ENCODE results near the gene SUSD4.

DNA sequence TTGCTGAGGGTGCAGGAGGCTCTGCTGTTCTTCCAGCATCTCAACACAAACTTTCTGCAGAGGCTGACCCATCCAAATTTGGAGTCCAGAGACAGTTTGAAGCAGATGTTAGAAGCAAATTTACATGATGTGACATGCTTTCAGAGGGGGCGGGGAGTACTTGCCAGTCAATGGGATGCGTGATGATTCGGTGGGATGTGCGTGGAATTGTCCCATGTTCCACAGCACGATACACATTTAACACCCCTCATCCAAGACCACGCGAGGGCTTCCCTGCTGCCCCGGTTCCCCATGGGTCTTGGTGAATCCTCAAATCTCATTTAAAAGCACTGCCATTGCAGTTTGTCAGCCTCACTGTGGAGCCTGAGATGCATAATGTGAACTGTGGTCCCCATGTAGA is 142.3 kb downstream of the SUSD4 start:
- TF ChIP-seq, protein P1, sequence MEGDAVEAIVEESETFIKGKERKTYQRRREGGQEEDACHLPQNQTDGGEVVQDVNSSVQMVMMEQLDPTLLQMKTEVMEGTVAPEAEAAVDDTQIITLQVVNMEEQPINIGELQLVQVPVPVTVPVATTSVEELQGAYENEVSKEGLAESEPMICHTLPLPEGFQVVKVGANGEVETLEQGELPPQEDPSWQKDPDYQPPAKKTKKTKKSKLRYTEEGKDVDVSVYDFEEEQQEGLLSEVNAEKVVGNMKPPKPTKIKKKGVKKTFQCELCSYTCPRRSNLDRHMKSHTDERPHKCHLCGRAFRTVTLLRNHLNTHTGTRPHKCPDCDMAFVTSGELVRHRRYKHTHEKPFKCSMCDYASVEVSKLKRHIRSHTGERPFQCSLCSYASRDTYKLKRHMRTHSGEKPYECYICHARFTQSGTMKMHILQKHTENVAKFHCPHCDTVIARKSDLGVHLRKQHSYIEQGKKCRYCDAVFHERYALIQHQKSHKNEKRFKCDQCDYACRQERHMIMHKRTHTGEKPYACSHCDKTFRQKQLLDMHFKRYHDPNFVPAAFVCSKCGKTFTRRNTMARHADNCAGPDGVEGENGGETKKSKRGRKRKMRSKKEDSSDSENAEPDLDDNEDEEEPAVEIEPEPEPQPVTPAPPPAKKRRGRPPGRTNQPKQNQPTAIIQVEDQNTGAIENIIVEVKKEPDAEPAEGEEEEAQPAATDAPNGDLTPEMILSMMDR (IDR thresholded peaks at IDR 0.05 in 2 of 3, conservative IDR thresholded peaks at IDR 0.05 in 1 of 3; ENCODE audit: control insufficient read depth in 2 of 3, extremely low read depth in 1 of 3, insufficient read depth in 1 of 3, low read depth in 3 of 3, low read length in 3 of 3): no peak
- TF ChIP-seq, protein P2, sequence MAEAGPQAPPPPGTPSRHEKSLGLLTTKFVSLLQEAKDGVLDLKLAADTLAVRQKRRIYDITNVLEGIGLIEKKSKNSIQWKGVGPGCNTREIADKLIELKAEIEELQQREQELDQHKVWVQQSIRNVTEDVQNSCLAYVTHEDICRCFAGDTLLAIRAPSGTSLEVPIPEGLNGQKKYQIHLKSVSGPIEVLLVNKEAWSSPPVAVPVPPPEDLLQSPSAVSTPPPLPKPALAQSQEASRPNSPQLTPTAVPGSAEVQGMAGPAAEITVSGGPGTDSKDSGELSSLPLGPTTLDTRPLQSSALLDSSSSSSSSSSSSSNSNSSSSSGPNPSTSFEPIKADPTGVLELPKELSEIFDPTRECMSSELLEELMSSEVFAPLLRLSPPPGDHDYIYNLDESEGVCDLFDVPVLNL (IDR thresholded peaks at IDR 0.05; ENCODE audit: low read depth, low read length): no peak
- TF ChIP-seq ZSCAN29 (IDR thresholded peaks at IDR 0.05) (no peak), GABPA (IDR thresholded peaks at IDR 0.05; ENCODE audit: low read depth) (no peak), POLR2A (IDR thresholded peaks at IDR 0.05; ENCODE audit: low read depth, low read length) (no peak), EZH2 (IDR thresholded peaks at IDR 0.05; ENCODE audit: borderline replicate concordance, control insufficient read depth, low read depth, low read length) (no peak), ZNF274 (IDR thresholded peaks at IDR 0.05; ENCODE audit: insufficient read depth, insufficient read length) (no peak), NR2C1 (IDR thresholded peaks at IDR 0.05) (no peak), CHD2 (IDR thresholded peaks at IDR 0.05; ENCODE audit: borderline replicate concordance, low read depth, low read length) (no peak), JUNB (IDR thresholded peaks at IDR 0.05) (no peak), TCF7 (IDR thresholded peaks at IDR 0.05; ENCODE audit: borderline replicate concordance) (no peak), POLR2AphosphoS5 (IDR thresholded peaks at IDR 0.05; ENCODE audit: low read length) (no peak)
- TF ChIP-seq, protein P3, sequence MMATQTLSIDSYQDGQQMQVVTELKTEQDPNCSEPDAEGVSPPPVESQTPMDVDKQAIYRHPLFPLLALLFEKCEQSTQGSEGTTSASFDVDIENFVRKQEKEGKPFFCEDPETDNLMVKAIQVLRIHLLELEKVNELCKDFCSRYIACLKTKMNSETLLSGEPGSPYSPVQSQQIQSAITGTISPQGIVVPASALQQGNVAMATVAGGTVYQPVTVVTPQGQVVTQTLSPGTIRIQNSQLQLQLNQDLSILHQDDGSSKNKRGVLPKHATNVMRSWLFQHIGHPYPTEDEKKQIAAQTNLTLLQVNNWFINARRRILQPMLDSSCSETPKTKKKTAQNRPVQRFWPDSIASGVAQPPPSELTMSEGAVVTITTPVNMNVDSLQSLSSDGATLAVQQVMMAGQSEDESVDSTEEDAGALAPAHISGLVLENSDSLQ (IDR thresholded peaks at IDR 0.05): no peak
- TF ChIP-seq, protein P4, sequence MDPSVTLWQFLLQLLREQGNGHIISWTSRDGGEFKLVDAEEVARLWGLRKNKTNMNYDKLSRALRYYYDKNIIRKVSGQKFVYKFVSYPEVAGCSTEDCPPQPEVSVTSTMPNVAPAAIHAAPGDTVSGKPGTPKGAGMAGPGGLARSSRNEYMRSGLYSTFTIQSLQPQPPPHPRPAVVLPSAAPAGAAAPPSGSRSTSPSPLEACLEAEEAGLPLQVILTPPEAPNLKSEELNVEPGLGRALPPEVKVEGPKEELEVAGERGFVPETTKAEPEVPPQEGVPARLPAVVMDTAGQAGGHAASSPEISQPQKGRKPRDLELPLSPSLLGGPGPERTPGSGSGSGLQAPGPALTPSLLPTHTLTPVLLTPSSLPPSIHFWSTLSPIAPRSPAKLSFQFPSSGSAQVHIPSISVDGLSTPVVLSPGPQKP (IDR thresholded peaks at IDR 0.05; ENCODE audit: low read depth, low read length): no peak

Data from GM12878 (cell line).